Measurements from ENCODE around the gene SCN8A. TPM values are rescaled to one million over a fixed set of nuclear protein-coding genes. Genes with fewer than 3 reads are reported as not detected.

The SCN8A gene
- total RNA-seq, 1 donor from 2014 or later, result 0.53 TPM

- Histone ChIP-seq H3K9me3 (no peaks in the 10 kb centered on the region), H3K4me1 (peaks cover 38% of the 10 kb centered on the region), H3K27ac (peak overlapping the region; percentile 53), H3K4me3 (peak overlapping the region; percentile 58), H3K27me3 (ENCODE audit: low read depth) (peaks cover 63% of the 10 kb centered on the region), H3K36me3 (no peaks in the 10 kb centered on the region)
- TF ChIP-seq CTCF (IDR thresholded peaks at IDR 0.05), result no peak
- no peak for ATAC-seq
- DNase-seq, result no peak
- intact Hi-C loops (cut with DNase I), result no loop called here
These were observed 255.2 kb downstream of the SCN8A start for GRCh38 chr12:51846271-51846691.

- H3K36me3 ChIP-seq, result no peaks in the 10 kb centered on the region
- peak; percentile 56 for DNase-seq
- peak overlapping the region; percentile 53 for H3K27ac ChIP-seq
- H3K4me1 ChIP-seq, result peaks cover 41% of the 10 kb centered on the region
- peaks cover 58% of the 10 kb centered on the region for H3K27me3 ChIP-seq (ENCODE audit: low read depth)
- TF ChIP-seq CTCF (IDR thresholded peaks at IDR 0.05), result no peak
- intact Hi-C loops (cut with DNase I), result no loop called here
- peak overlapping the region; percentile 58 for H3K4me3 ChIP-seq
- peak; percentile 48 to 59 for ATAC-seq
- H3K9me3 ChIP-seq, result no peaks in the 10 kb centered on the region
These were observed 256.0 kb downstream of the SCN8A start for GRCh38 chr12:51846911-51847642.

GRCh38 chr12:51847643-51848325, 256.8 kb downstream of the SCN8A start:
- intact Hi-C loops (cut with DNase I), result no loop called here
- Histone ChIP-seq H3K9me3 (no peaks in the 10 kb centered on the region), H3K4me3 (peak overlapping the region; percentile 58), H3K27ac (peak overlapping the region; percentile 53), H3K4me1 (peaks cover 41% of the 10 kb centered on the region), H3K36me3 (no peaks in the 10 kb centered on the region), H3K27me3 (ENCODE audit: low read depth) (peaks cover 52% of the 10 kb centered on the region)
- ATAC-seq (peak; percentile 20 to 39), DNase-seq (no peak)
- no peak for TF ChIP-seq CTCF (IDR thresholded peaks at IDR 0.05)

GRCh38 chr12:51848326-51848727, 257.3 kb downstream of the SCN8A start, which contains the start of gene FIGNL2:
FIGNL2 (minus strand) TSS chr12:51848718; CDS start chr12:51822413, 26,305 bp downstream.
- Histone ChIP-seq H3K27ac (peak within 1 kb of the TSS; percentile 58), H3K4me3 (peak within 1 kb of the TSS; percentile 58), H3K27me3 (ENCODE audit: low read depth) (peaks cover 49% of the 10 kb centered on the region), H3K4me1 (peaks cover 41% of the 10 kb centered on the region), H3K36me3 (no peaks in the 10 kb centered on the region), H3K9me3 (no peaks in the 10 kb centered on the region)
- intact Hi-C loops (cut with DNase I), result no loop called here
- ATAC-seq (no peak), DNase-seq (no peak)
- TF ChIP-seq CTCF (IDR thresholded peaks at IDR 0.05), result no peak

GRCh38 chr12:51848841-51849735, 258.1 kb downstream of the SCN8A start:
- Histone ChIP-seq H3K4me1 (peaks cover 41% of the 10 kb centered on the region), H3K27me3 (ENCODE audit: low read depth) (peaks cover 45% of the 10 kb centered on the region), H3K9me3 (no peaks in the 10 kb centered on the region), H3K36me3 (no peaks in the 10 kb centered on the region), H3K4me3 (peak overlapping the region; percentile 58), H3K27ac (peak overlapping the region; percentile 58)
- TF ChIP-seq CTCF (IDR thresholded peaks at IDR 0.05), result peak; percentile 21
- intact Hi-C loops (cut with DNase I), result no loop called here
- DNase-seq, result no peak
- peak; percentile 7 to 34 for ATAC-seq

Measured in lower lobe of right lung (tissue), 2 donors.